Progenitor cell of endocrine pancreas (in vitro differentiated cells): Measurements from ENCODE around the gene HK1. TPM values are rescaled to one million over a fixed set of nuclear protein-coding genes. Genes with fewer than 3 reads are reported as not detected.

ENCODE experiments used
- DNase-seq: peaks from one replicate; pipeline ENCODE4 v3.0.0; 2021; ENCODE audit warnings: low spot score; ENCODE audit not compliant: unreplicated experiment
- H3K27ac Mint-ChIP-seq: 2 replicates; pipeline ENCODE4 v1.8.0; 2021; ENCODE audit warnings: mild to moderate bottlenecking, moderate library complexity, mixed read lengths
- H3K27me3 Mint-ChIP-seq: 2 replicates; pipeline ENCODE4 v1.8.0; 2021; ENCODE audit warnings: mixed read lengths
- H3K36me3 Mint-ChIP-seq: 2 replicates; pipeline ENCODE4 v1.8.0; 2022; ENCODE audit warnings: mixed read lengths; ENCODE audit not compliant: insufficient read depth
- H3K4me1 Mint-ChIP-seq: 2 replicates; pipeline ENCODE4 v1.8.0; 2021; ENCODE audit warnings: low read depth, mixed read lengths
- H3K4me3 Mint-ChIP-seq: 2 replicates; pipeline ENCODE4 v1.8.0; 2021; ENCODE audit warnings: low read depth, mild to moderate bottlenecking, moderate library complexity, mixed read lengths
- H3K9me3 Mint-ChIP-seq: 2 replicates; pipeline ENCODE4 v1.8.0; 2021; ENCODE audit warnings: low read depth, mixed read lengths
- total RNA-seq: library from RNA; stranded (reverse); gene quantifications from 2 replicates; pipeline ENCODE4 v1.2.1, GENCODE V29; 2021
- TF ChIP-seq, protein P1 (sequence below): fragments of 200-600 bp; sonication (generic); IDR thresholded peaks from one replicate; pipeline ENCODE4 v1.5.0; 2021; ENCODE audit warnings: antibody characterized with exemption, mild to moderate bottlenecking; ENCODE audit not compliant: unreplicated experiment

The HK1 gene
- total RNA-seq, 1 donor from 2014 or later, result 32.5 TPM

DNA sequence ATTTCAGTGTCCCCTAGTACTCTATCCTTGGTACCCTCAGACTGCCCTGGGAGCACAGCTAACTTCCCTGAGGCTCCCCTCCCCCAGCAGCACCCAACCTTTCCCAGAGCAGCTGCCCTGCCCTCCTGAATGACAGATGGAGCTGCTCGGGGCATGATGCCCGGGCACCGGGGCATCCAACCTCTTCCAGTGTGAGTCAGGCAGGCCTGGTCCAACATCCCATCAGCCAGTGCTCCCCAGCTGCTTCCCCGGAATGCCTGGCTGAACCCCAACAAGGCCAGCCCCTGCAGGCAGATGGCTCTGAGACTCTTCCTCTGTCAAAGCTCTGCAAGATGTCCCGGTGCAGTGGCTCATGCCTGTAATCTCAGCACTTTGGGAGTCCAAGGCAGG is 161.0 kb downstream of the HK1 start:
- no peak overlapping the region for H3K4me3 Mint-ChIP-seq
- H3K9me3 Mint-ChIP-seq, result no peaks in the 10 kb centered on the region
- DNase-seq, result no peak
- H3K4me1 Mint-ChIP-seq, result peaks cover 8% of the 10 kb centered on the region
- H3K27ac Mint-ChIP-seq, result no peak overlapping the region
- peaks cover 18% of the 10 kb centered on the region for H3K27me3 Mint-ChIP-seq
- TF ChIP-seq, protein P1, sequence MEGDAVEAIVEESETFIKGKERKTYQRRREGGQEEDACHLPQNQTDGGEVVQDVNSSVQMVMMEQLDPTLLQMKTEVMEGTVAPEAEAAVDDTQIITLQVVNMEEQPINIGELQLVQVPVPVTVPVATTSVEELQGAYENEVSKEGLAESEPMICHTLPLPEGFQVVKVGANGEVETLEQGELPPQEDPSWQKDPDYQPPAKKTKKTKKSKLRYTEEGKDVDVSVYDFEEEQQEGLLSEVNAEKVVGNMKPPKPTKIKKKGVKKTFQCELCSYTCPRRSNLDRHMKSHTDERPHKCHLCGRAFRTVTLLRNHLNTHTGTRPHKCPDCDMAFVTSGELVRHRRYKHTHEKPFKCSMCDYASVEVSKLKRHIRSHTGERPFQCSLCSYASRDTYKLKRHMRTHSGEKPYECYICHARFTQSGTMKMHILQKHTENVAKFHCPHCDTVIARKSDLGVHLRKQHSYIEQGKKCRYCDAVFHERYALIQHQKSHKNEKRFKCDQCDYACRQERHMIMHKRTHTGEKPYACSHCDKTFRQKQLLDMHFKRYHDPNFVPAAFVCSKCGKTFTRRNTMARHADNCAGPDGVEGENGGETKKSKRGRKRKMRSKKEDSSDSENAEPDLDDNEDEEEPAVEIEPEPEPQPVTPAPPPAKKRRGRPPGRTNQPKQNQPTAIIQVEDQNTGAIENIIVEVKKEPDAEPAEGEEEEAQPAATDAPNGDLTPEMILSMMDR, result no peak
- H3K36me3 Mint-ChIP-seq, result no peaks in the 10 kb centered on the region

DNA sequence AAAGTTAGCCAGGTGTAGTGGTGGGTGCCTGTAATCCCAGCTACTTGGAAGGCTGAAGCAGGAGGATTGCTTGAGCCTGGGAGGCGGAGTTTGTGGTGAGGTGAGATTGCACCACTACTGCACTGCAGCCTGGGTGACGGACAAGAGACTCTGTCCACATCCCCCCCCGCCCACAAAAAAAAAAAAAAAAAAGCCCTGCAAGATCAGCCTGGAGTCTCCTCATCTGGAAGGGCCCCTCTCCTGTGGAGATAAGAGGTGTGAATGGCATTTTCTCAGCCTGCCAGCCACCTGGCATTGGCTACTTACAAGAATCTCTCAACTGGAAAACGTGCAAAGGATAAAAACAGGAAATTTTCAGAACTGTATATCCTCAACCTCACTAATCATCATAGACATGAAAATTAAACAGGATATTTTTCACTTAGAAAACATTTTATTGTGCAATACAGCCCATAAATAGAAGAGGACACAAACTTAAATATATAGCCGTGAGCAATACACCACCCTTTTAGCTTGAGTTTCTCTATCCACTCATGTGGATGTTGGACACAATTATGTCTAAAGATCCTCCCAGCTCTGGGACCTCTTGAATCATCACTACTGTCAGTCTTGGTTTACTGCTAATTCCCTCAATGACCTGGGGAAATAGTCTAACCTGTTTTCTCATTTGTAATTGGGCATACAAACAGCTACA is 161.7 kb downstream of the HK1 start:
- Mint-ChIP-seq H3K27me3 (peaks cover 18% of the 10 kb centered on the region), H3K4me3 (no peak overlapping the region), H3K4me1 (peaks cover 8% of the 10 kb centered on the region), H3K36me3 (no peaks in the 10 kb centered on the region), H3K9me3 (no peaks in the 10 kb centered on the region), H3K27ac (no peak overlapping the region)
- no peak for DNase-seq
- TF ChIP-seq, protein P1, result no peak

DNA sequence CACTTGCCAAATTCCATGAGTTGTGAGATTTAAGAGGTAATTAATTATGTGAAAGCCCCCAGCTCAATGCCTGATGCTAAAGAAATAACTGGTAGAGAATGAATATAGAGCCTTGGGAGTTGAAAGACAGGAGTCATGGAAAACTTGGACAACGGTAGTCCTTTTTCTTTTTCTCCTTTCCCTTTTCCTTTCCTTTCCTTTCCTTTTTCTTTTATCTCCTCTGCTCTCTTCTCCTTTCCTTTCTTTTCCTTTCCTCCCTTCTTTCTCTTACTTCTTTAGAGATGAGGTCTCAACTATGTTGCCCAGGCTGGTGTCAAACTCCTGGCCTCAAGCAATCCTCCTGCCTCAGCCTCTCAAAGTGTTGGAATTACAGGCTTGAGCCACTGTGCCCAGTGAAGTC is 165.1 kb downstream of the HK1 start:
- TF ChIP-seq, protein P1, result no peak
- Mint-ChIP-seq H3K36me3 (no peaks in the 10 kb centered on the region), H3K9me3 (no peaks in the 10 kb centered on the region), H3K4me3 (no peak overlapping the region), H3K27me3 (peaks cover 7% of the 10 kb centered on the region), H3K27ac (no peak overlapping the region), H3K4me1 (peaks cover 15% of the 10 kb centered on the region)
- no peak for DNase-seq

DNA sequence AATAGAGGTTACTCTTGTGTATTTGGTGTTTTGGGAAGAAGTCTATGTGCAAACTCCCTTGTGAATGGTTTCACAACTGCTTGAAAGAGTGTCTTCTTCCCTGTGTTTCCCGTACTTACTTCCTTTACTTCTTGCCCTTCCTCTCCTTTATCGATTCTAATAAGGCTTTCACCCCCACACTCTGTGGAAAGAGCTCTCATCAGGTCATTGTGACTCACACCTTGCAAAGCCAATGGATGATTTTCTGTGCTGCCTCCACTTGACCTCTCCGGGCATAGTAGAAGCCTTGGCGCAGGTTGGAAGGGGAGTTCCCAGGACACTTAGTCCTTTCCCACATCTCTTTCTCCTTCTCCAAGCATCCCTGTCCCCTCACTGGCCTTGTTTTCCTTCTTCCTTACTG is 166.7 kb downstream of the HK1 start:
- Mint-ChIP-seq H3K27ac (no peak overlapping the region), H3K36me3 (no peaks in the 10 kb centered on the region), H3K4me3 (no peak overlapping the region), H3K27me3 (peaks cover 4% of the 10 kb centered on the region), H3K9me3 (no peaks in the 10 kb centered on the region), H3K4me1 (peaks cover 14% of the 10 kb centered on the region)
- TF ChIP-seq, protein P1, result no peak
- no peak for DNase-seq

DNA sequence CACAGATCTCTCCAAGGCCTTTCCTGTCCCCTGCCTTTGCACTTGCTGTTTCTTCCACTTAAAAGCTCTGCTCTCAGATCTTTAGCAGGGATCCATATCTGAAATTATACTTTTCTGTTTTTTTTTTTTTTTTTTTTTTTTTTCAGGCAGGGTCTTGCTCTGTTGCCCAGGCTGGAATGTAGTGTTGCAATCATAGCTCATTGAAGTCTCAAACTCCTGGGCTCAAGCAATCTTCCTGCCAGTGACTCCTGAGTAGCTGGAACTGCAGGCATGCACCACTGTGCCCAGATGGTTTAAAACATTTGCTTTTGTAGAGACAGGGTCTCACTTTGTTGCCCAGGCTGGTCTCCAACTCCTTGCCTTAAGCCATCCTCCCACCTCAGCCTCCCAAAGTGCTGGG is 167.9 kb downstream of the HK1 start:
- no peaks in the 10 kb centered on the region for H3K36me3 Mint-ChIP-seq
- no peak for DNase-seq
- H3K27me3 Mint-ChIP-seq, result peaks cover 4% of the 10 kb centered on the region
- no peak overlapping the region for H3K4me3 Mint-ChIP-seq
- H3K27ac Mint-ChIP-seq, result no peak overlapping the region
- peaks cover 17% of the 10 kb centered on the region for H3K4me1 Mint-ChIP-seq
- H3K9me3 Mint-ChIP-seq, result no peaks in the 10 kb centered on the region
- TF ChIP-seq, protein P1, result no peak
